HepG2 (cell line): ENCODE results near the gene HMGB3. TPM values are rescaled to one million over a fixed set of nuclear protein-coding genes. Genes with fewer than 3 reads are reported as not detected.

Source experiments
- ATAC-seq: fragments of 200-7000 bp; cut with Tn5 transposase; 3 replicates; pipeline ENCODE4 v1.9.1; 2020; ENCODE audit warnings: mild to moderate bottlenecking, moderate library complexity
- BruUV-seq: library from RNA; stranded (reverse); fragments of 400-500 nt; replicated peaks from 2 replicates; lab custom pipeline; 2021; lab: Mats Ljungman, UMichigan
- CTCF ChIA-PET: fragments of 300-600 bp; formaldehyde crosslinking; extraction: SDS; loops from one replicate; lab custom pipeline; 2021; ENCODE audit warnings: low total read pairs, inconsistent platforms, low intra/inter-chr PET ratio; lab: Yijun Ruan, JAX
- POLR2A ChIA-PET: fragments of 350-600 bp; sonication (Branson Sonifier 250); formaldehyde crosslinking; loops from one replicate; lab custom pipeline; 2020; ENCODE audit warnings: antibody characterized with exemption, inconsistent platforms; lab: Yijun Ruan, JAX
- DNase-seq: peaks from one replicate; pipeline ENCODE4 v3.0.0-alpha.2; 2015; ENCODE audit warnings: low spot score
- FAIRE-seq: peaks from 3 replicates; lab custom pipeline; 2011; peaks lifted over from hg19 to GRCh38; lab: Jason Lieb, UNC
- H2AFZ ChIP-seq: one replicate; pipeline ENCODE4 v1.6.1; 2011; ENCODE audit warnings: low read length, inconsistent platforms
- H3K27ac ChIP-seq: fragments of 300-600 bp; 3 replicates; pipeline ENCODE4 v1.8.0; 2011; ENCODE audit warnings: mixed run types, mild to moderate bottlenecking, mixed read lengths, low read length, inconsistent platforms; ENCODE audit not compliant: insufficient read depth; ENCODE audit errors: extremely low read length
- H3K27me3 ChIP-seq, 2 experiments: fragments of 200-600 bp in 1 of 2; 2 replicates in 1 of 2; 3 replicates in 1 of 2; pipeline versions ENCODE4 v1.6.0 to v1.8.0; 2011; ENCODE audit warnings: low read length in 2 of 2, mild to moderate bottlenecking in 2 of 2, moderate library complexity in 2 of 2, inconsistent platforms in 1 of 2; ENCODE audit not compliant: insufficient read depth in 2 of 2, control insufficient read depth in 1 of 2
- H3K36me3 ChIP-seq, 2 experiments: fragments of 200-600 bp in 1 of 2; replicated peaks in 1 of 2; 2 replicates in 1 of 2; 3 replicates in 1 of 2; pipeline versions ENCODE4 v1.5.1 to v1.8.0; 2011; ENCODE audit warnings: low read length in 2 of 2, inconsistent platforms in 1 of 2; ENCODE audit not compliant: insufficient read depth in 2 of 2, control insufficient read depth in 1 of 2
- H3K4me1 ChIP-seq: 2 replicates; pipeline ENCODE4 v1.5.1; 2012; ENCODE audit warnings: low read length, inconsistent platforms; ENCODE audit not compliant: insufficient read depth
- H3K4me2 ChIP-seq: 2 replicates; pipeline ENCODE4 v1.6.0; 2011; ENCODE audit warnings: low read depth, low read length, inconsistent platforms
- H3K4me3 ChIP-seq, 3 experiments: fragments of 200-600 bp in 1 of 3; sonication (generic), shearing (Covaris generic) in 1 of 3; replicated peaks in 1 of 3; 2 replicates each; pipeline ENCODE4 v1.5.1; 2011 to 2016; ENCODE audit warnings: low read length in 3 of 3, inconsistent platforms in 2 of 3, low read depth in 2 of 3, mild to moderate bottlenecking in 2 of 3, control low read depth in 1 of 3, mixed read lengths in 1 of 3; ENCODE audit not compliant: insufficient read depth in 1 of 3
- H3K79me2 ChIP-seq: one replicate; pipeline ENCODE4 v1.6.1; 2011; ENCODE audit warnings: low read length, inconsistent platforms; ENCODE audit not compliant: insufficient read depth
- H3K9ac ChIP-seq: 2 replicates; pipeline ENCODE4 v1.6.0; 2011; ENCODE audit warnings: mild to moderate bottlenecking, low read depth, low read length, inconsistent platforms; ENCODE audit not compliant: insufficient read depth
- H3K9me3 ChIP-seq: 2 replicates; pipeline ENCODE4 v1.5.1; 2012; ENCODE audit warnings: mild to moderate bottlenecking, low read length
- H4K20me1 ChIP-seq: 2 replicates; pipeline ENCODE4 v1.6.0; 2011; ENCODE audit warnings: inconsistent platforms, mild to moderate bottlenecking, low read length, moderate library complexity; ENCODE audit not compliant: insufficient read depth
- CBX1 ChIP-seq: IDR thresholded peaks from one replicate; pipeline ENCODE4 v1.6.1; 2016; ENCODE audit warnings: antibody characterized with exemption, low read depth
- HOXD1 ChIP-seq: sonication (generic); formaldehyde crosslinking; IDR thresholded peaks from 2 replicates; pipeline ENCODE4 v1.5.0; 2020; ENCODE audit warnings: missing genetic modification reagents
- MAFK ChIP-seq, 2 experiments: IDR thresholded peaks in 1 of 2; conservative IDR thresholded peaks in 1 of 2; 2 replicates each; pipeline ENCODE4 v1.6.1; 2011; ENCODE audit warnings: improper control_type of control experiment in 2 of 2, low read length in 2 of 2
- TSC22D2 ChIP-seq: sonication (generic); formaldehyde crosslinking; IDR thresholded peaks from 2 replicates; pipeline ENCODE4 v1.5.1; 2020; ENCODE audit warnings: missing genetic modification reagents, mild to moderate bottlenecking, borderline replicate concordance
- ZNF317 ChIP-seq: sonication (generic); formaldehyde crosslinking; IDR thresholded peaks from 2 replicates; pipeline ENCODE4 v1.5.0; 2020; ENCODE audit warnings: mild to moderate bottlenecking, missing genetic modification reagents
- ZNF451 ChIP-seq: sonication (generic); formaldehyde crosslinking; IDR thresholded peaks from 2 replicates; pipeline ENCODE4 v1.5.0; 2020; ENCODE audit warnings: mild to moderate bottlenecking, missing genetic modification reagents
- ZSCAN30 ChIP-seq: sonication (generic); formaldehyde crosslinking; IDR thresholded peaks from 2 replicates; pipeline ENCODE4 v1.5.0; 2020; ENCODE audit warnings: mild to moderate bottlenecking, missing genetic modification reagents
- WGBS: methylation state at CpG from one replicate; pipeline ENCODE4 v1.1.6; 2017; ENCODE audit warnings: low lambda C conversion rate; 5-methylcytosine and 5-hydroxymethylcytosine counted together
- in situ Hi-C: cut with HindIII; loops from 2 replicates; pipeline ENCODE4 v1.10.0; 2017; ENCODE audit warnings: low pct_unique_long_range_greater_than_20kb; ENCODE audit not compliant: extremely low pct_ligation_motif_present
- intact Hi-C: fragments of 100-400 bp; cut with micrococcal nuclease; formaldehyde crosslinking; loops from one replicate; pipeline ENCODE4 v1.10.0; 2022; ENCODE audit not compliant: unreplicated experiment
- polyA plus RNA-seq, 8 experiments: library from polyadenylated mRNA; depleted of rRNA in 3 of 8; stranded (reverse) in 7 of 8; unstranded in 1 of 8; fragments of >200 nt; fragmentation: Illumina TruSeq in 4 of 8; extraction: Trizol in 4 of 8; gene quantifications; 2 replicates each; pipeline versions ENCODE4 v1.2.1 to v1.2.3, GENCODE V29; 2011 to 2016; ENCODE audit warnings: low read depth in 4 of 8, missing spikeins in 1 of 8, mixed read lengths in 1 of 8; ENCODE audit not compliant: insufficient read depth in 1 of 8
- total RNA-seq, 5 experiments: library from RNA; depleted of rRNA; stranded (reverse); fragments of >200 nt; fragmentation: Illumina TruSeq; extraction: Trizol; gene quantifications; 2 replicates each; pipeline ENCODE4 v1.2.3, GENCODE V29; 2016; ENCODE audit warnings: low read depth in 1 of 5
- TF ChIP-seq, protein P1 (sequence below): sonication (generic); formaldehyde crosslinking; IDR thresholded peaks from 2 replicates; pipeline ENCODE4 v1.4.0; 2020; ENCODE audit warnings: missing genetic modification reagents

HMGB3 gene
- total and polyA plus RNA-seq, 2 of the 13 experiments (the other 11 are each of a cell fraction or from before 2014, with no cell fraction given) = 8.5 to 87.1 TPM

DNA sequence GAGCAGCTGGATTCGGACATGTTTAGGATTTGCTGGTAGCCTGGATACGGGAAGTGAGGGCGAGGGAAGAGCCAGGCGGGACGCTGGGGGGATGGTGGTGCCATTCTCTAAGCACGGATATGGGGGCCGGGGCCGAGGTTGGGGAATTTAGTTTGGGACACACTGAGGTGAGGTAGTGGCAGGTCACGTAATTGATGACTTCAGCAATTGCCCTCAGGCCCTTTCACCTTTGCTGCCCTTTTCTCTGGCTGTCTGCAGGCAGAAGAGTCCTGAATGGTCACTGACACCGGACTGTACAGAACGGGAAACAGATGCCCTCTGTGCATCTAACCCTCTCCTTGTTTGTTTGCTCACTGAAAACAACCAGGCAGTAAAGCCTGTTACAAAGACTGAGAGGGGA lies 16.9 kb upstream of the HMGB3 start:
- no peak overlapping the region for H2AFZ ChIP-seq
- no peaks in the 10 kb centered on the region for H3K36me3 ChIP-seq
- POLR2A ChIA-PET = no interaction called here
- no peak for FAIRE-seq
- WGBS = 5% methylated on average over 8 of the region's 11 CpGs
- ATAC-seq = peak; percentile 67
- H3K4me3 ChIP-seq = no peak overlapping the region
- no peak overlapping the region for H3K9ac ChIP-seq
- no peaks in the 10 kb centered on the region for H4K20me1 ChIP-seq
- CTCF ChIA-PET = no interaction called here
- H3K79me2 ChIP-seq = no peaks in the 10 kb centered on the region
- BruUV-seq = no TSS peak
- in situ Hi-C loops = no loop called here
- H3K4me2 ChIP-seq = 0 out of 2 replicates have a peak overlapping the region, but pooled peaks have one; percentile 3
- TF ChIP-seq MAFK (conservative IDR thresholded peaks at IDR 0.05 in 1 of 2, IDR thresholded peaks at IDR 0.05 in 1 of 2; ENCODE audit: low read length in 2 of 2) (peak; percentile 17 to 34; a peak in 1 of 4 replicates), TSC22D2 (CRISPR knock-in tag) (no peak), HOXD1 (no peak), ZNF317 (CRISPR knock-in tag) (no peak), ZNF451 (CRISPR knock-in tag) (no peak), CBX1 (no peak), ZSCAN30 (CRISPR knock-in tag) (no peak)
- TF ChIP-seq, protein P1, sequence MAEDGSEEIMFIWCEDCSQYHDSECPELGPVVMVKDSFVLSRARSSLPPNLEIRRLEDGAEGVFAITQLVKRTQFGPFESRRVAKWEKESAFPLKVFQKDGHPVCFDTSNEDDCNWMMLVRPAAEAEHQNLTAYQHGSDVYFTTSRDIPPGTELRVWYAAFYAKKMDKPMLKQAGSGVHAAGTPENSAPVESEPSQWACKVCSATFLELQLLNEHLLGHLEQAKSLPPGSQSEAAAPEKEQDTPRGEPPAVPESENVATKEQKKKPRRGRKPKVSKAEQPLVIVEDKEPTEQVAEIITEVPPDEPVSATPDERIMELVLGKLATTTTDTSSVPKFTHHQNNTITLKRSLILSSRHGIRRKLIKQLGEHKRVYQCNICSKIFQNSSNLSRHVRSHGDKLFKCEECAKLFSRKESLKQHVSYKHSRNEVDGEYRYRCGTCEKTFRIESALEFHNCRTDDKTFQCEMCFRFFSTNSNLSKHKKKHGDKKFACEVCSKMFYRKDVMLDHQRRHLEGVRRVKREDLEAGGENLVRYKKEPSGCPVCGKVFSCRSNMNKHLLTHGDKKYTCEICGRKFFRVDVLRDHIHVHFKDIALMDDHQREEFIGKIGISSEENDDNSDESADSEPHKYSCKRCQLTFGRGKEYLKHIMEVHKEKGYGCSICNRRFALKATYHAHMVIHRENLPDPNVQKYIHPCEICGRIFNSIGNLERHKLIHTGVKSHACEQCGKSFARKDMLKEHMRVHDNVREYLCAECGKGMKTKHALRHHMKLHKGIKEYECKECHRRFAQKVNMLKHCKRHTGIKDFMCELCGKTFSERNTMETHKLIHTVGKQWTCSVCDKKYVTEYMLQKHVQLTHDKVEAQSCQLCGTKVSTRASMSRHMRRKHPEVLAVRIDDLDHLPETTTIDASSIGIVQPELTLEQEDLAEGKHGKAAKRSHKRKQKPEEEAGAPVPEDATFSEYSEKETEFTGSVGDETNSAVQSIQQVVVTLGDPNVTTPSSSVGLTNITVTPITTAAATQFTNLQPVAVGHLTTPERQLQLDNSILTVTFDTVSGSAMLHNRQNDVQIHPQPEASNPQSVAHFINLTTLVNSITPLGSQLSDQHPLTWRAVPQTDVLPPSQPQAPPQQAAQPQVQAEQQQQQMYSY (CRISPR knock-in tag) = no peak
- H3K27me3 ChIP-seq = peaks cover 0 to 5% of the 10 kb centered on the region in 2 experiments; a peak in 2 of 5 replicates
- peaks cover 22% of the 10 kb centered on the region for H3K4me1 ChIP-seq
- no peaks in the 10 kb centered on the region for H3K9me3 ChIP-seq
- no peak for DNase-seq
- H3K27ac ChIP-seq = no peak overlapping the region
- intact Hi-C loops = no loop called here
